Breast epithelium (tissue), 3 donors: ENCODE results near the gene HDAC4.

Source experiments
- CTCF ChIP-seq, 3 donors: fragments of 450-650 bp; IDR thresholded peaks; one replicate each; pipeline ENCODE4 v1.5.1; 2016 to 2017; ENCODE audit warnings: antibody characterized with exemption in 3 of 3, mild to moderate bottlenecking in 3 of 3, moderate library complexity in 3 of 3
- POLR2A ChIP-seq: fragments of 450-650 bp; IDR thresholded peaks from one replicate; pipeline ENCODE4 v1.6.1; 2016; ENCODE audit warnings: antibody characterized with exemption, mild to moderate bottlenecking, moderate library complexity

GRCh38 chr2:239049421-239050251 lies 351.2 kb downstream of the HDAC4 start:
- no peak for TF ChIP-seq CTCF (IDR thresholded peaks at IDR 0.05)
- no peak for TF ChIP-seq POLR2A
